ENCODE results near the gene PTPRG. TPM values are rescaled to one million over a fixed set of nuclear protein-coding genes. Genes with fewer than 3 reads are reported as not detected.

The PTPRG gene
- total and polyA plus RNA-seq, 2 of the 13 experiments (the other 11 are each of a cell fraction or from before 2014, with no cell fraction given), result 8.0 to 25.3 TPM

DNA sequence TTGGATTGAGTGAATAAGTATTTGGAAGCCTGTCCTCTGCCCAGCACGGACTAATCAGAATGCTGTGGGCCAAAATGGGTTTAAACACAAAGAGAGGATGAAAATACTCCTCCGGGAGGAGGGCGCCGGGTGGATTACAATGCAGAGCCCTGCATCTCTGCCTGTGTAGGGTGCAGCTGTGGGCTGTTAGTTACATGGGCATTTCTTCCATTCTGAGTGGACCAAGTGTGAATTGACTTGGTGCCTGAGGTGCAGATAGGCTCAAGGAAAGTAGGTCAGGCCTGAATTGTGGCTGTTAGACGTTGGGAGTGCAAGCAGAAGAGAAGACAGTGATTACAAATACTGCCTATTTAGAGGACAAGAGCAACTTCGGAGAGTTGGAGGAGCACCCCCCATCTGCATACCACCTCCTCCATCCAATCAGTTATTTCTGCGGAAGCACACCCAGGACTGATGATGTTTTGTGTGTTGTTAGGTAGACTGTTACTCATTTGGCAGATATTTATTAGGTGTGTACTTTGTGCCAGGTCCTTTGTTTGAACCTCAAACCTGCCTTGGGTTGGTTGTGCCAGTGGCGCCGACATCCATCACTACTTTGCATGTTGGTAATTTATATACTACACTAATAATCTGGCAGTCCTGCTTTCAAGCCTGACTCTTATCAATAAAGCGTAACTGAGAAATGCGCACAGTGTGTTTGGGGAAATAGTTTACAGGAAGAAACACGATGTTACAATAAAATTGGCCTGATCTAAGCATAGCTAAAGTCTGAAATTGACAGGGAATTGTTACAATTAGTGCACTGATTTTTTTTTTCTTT is 33.0 kb downstream of the PTPRG start:
- intact Hi-C loops (cut with micrococcal nuclease; ENCODE audit: unreplicated experiment), result no loop called here
- ChIA-PET POLR2A (no interaction called here), CTCF (ENCODE audit: low intra/inter-chr PET ratio, low total read pairs) (no interaction called here)
- BruUV-seq (replicated peaks), result no TSS peak
- H3K9ac ChIP-seq (ENCODE audit: insufficient read depth, low read depth, low read length), result no peak overlapping the region
- peaks cover 52% of the 10 kb centered on the region for H3K79me2 ChIP-seq (ENCODE audit: insufficient read depth, low read length)
- WGBS (ENCODE audit: low lambda C conversion rate), result 97% methylated on average over 12 of the region's 12 CpGs
- no peaks in the 10 kb centered on the region for H3K27me3 ChIP-seq (ENCODE audit: control insufficient read depth in 1 of 2, insufficient read depth in 2 of 2, low read length in 2 of 2)
- ATAC-seq (no peak), DNase-seq (ENCODE audit: low spot score) (no peak), FAIRE-seq (no peak)
- in situ Hi-C loops (cut with HindIII; ENCODE audit: extremely low pct_ligation_motif_present, low pct_unique_long_range_greater_than_20kb), result no loop called here
- H3K4me2 ChIP-seq (ENCODE audit: low read depth, low read length), result no peak overlapping the region
- H3K4me3 ChIP-seq (replicated peaks in 1 of 3; ENCODE audit: insufficient read depth in 1 of 3, low read depth in 2 of 3, low read length in 3 of 3), result no peak overlapping the region
- H4K20me1 ChIP-seq (ENCODE audit: insufficient read depth, low read length), result no peaks in the 10 kb centered on the region
- peaks cover 3% of the 10 kb centered on the region for H3K4me1 ChIP-seq (ENCODE audit: insufficient read depth, low read length)
- no peak overlapping the region for H3K27ac ChIP-seq (ENCODE audit: extremely low read length, insufficient read depth, low read length)
- H3K36me3 ChIP-seq (replicated peaks in 1 of 2; ENCODE audit: control insufficient read depth in 1 of 2, insufficient read depth in 2 of 2, low read length in 2 of 2), result peaks cover 0 to 1% of the 10 kb centered on the region in 2 experiments; a peak in 2 of 5 replicates
- no peaks in the 10 kb centered on the region for H3K9me3 ChIP-seq (ENCODE audit: low read length)
- H2AFZ ChIP-seq (ENCODE audit: low read length), result no peak overlapping the region
- no peak for TF ChIP-seq ZNF772 (CRISPR knock-in tag; IDR thresholded peaks at IDR 0.05)
- no peak for TF ChIP-seq ZNF614 (CRISPR knock-in tag; IDR thresholded peaks at IDR 0.05; ENCODE audit: borderline replicate concordance)
- TF ChIP-seq CEBPG (CRISPR knock-in tag; IDR thresholded peaks at IDR 0.05), result no peak
- TF ChIP-seq, protein P1, sequence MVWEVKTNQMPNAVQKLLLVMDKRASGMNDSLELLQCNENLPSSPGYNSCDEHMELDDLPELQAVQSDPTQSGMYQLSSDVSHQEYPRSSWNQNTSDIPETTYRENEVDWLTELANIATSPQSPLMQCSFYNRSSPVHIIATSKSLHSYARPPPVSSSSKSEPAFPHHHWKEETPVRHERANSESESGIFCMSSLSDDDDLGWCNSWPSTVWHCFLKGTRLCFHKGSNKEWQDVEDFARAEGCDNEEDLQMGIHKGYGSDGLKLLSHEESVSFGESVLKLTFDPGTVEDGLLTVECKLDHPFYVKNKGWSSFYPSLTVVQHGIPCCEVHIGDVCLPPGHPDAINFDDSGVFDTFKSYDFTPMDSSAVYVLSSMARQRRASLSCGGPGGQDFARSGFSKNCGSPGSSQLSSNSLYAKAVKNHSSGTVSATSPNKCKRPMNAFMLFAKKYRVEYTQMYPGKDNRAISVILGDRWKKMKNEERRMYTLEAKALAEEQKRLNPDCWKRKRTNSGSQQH (CRISPR knock-in tag; IDR thresholded peaks at IDR 0.05; ENCODE audit: low read depth), result no peak
- TF ChIP-seq HOXA5 (CRISPR knock-in tag; IDR thresholded peaks at IDR 0.05), result no peak

DNA sequence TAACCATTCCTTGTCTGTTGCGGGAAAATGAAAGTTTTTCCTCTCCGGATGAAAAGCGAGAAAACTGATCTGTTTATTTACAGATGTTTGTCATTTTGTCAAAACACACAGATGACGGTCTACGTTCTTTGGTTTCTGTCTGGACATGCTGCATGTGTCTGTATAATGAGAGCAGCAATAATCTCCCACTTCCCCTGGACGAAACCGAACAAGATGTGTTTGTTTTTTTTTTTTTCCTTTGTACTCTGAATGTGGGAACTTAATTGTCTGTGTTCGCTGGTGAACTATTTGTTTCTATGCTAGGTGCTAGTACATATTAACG is 33.6 kb downstream of the PTPRG start:
- no peaks in the 10 kb centered on the region for H3K27me3 ChIP-seq (ENCODE audit: control insufficient read depth in 1 of 2, insufficient read depth in 2 of 2, low read length in 2 of 2)
- H3K27ac ChIP-seq (ENCODE audit: extremely low read length, insufficient read depth, low read length), result no peak overlapping the region
- ChIA-PET CTCF (ENCODE audit: low intra/inter-chr PET ratio, low total read pairs) (no interaction called here), POLR2A (no interaction called here)
- H3K4me2 ChIP-seq (ENCODE audit: low read depth, low read length), result no peak overlapping the region
- ATAC-seq (no peak), DNase-seq (ENCODE audit: low spot score) (no peak), FAIRE-seq (no peak)
- no peaks in the 10 kb centered on the region for H3K9me3 ChIP-seq (ENCODE audit: low read length)
- no peaks in the 10 kb centered on the region for H4K20me1 ChIP-seq (ENCODE audit: insufficient read depth, low read length)
- in situ Hi-C loops (cut with HindIII; ENCODE audit: extremely low pct_ligation_motif_present, low pct_unique_long_range_greater_than_20kb) (no loop called here), intact Hi-C loops (cut with micrococcal nuclease; ENCODE audit: unreplicated experiment) (no loop called here)
- no peak overlapping the region for H3K4me3 ChIP-seq (replicated peaks in 1 of 3; ENCODE audit: insufficient read depth in 1 of 3, low read depth in 2 of 3, low read length in 3 of 3)
- no peak overlapping the region for H3K9ac ChIP-seq (ENCODE audit: insufficient read depth, low read depth, low read length)
- H3K4me1 ChIP-seq (ENCODE audit: insufficient read depth, low read length), result peaks cover 8% of the 10 kb centered on the region
- H3K36me3 ChIP-seq (replicated peaks in 1 of 2; ENCODE audit: control insufficient read depth in 1 of 2, insufficient read depth in 2 of 2, low read length in 2 of 2), result no peaks in the 10 kb centered on the region; a peak in 1 of 5 replicates
- 85% methylated on average over 9 of the region's 9 CpGs for WGBS (ENCODE audit: low lambda C conversion rate)
- BruUV-seq (replicated peaks), result no TSS peak
- peaks cover 46% of the 10 kb centered on the region for H3K79me2 ChIP-seq (ENCODE audit: insufficient read depth, low read length)
- no peak overlapping the region for H2AFZ ChIP-seq (ENCODE audit: low read length)
- TF ChIP-seq, protein P2, sequence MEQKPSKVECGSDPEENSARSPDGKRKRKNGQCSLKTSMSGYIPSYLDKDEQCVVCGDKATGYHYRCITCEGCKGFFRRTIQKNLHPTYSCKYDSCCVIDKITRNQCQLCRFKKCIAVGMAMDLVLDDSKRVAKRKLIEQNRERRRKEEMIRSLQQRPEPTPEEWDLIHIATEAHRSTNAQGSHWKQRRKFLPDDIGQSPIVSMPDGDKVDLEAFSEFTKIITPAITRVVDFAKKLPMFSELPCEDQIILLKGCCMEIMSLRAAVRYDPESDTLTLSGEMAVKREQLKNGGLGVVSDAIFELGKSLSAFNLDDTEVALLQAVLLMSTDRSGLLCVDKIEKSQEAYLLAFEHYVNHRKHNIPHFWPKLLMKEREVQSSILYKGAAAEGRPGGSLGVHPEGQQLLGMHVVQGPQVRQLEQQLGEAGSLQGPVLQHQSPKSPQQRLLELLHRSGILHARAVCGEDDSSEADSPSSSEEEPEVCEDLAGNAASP (CRISPR knock-in tag; IDR thresholded peaks at IDR 0.05; ENCODE audit: borderline replicate concordance), result no peak
- TF ChIP-seq, protein P3, sequence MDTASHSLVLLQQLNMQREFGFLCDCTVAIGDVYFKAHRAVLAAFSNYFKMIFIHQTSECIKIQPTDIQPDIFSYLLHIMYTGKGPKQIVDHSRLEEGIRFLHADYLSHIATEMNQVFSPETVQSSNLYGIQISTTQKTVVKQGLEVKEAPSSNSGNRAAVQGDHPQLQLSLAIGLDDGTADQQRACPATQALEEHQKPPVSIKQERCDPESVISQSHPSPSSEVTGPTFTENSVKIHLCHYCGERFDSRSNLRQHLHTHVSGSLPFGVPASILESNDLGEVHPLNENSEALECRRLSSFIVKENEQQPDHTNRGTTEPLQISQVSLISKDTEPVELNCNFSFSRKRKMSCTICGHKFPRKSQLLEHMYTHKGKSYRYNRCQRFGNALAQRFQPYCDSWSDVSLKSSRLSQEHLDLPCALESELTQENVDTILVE (CRISPR knock-in tag; IDR thresholded peaks at IDR 0.05), result no peak
- TF ChIP-seq ADNP (CRISPR knock-in tag; IDR thresholded peaks at IDR 0.05), result no peak
- TF ChIP-seq ZNF619 (CRISPR knock-in tag; IDR thresholded peaks at IDR 0.05), result no peak
- TF ChIP-seq, protein P4, sequence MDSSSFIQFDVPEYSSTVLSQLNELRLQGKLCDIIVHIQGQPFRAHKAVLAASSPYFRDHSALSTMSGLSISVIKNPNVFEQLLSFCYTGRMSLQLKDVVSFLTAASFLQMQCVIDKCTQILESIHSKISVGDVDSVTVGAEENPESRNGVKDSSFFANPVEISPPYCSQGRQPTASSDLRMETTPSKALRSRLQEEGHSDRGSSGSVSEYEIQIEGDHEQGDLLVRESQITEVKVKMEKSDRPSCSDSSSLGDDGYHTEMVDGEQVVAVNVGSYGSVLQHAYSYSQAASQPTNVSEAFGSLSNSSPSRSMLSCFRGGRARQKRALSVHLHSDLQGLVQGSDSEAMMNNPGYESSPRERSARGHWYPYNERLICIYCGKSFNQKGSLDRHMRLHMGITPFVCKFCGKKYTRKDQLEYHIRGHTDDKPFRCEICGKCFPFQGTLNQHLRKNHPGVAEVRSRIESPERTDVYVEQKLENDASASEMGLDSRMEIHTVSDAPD (CRISPR knock-in tag; IDR thresholded peaks at IDR 0.05), result no peak
- no peak for TF ChIP-seq ZNF30 (CRISPR knock-in tag; IDR thresholded peaks at IDR 0.05)

Measured in HepG2 (cell line).